Stimulated activated CD4-positive, alpha-beta T cell treated with anti-CD3 and anti-CD28 coated beads, Interleukin-12 subunit alpha, Interleukin-12 subunit beta, amount 100 ng/mL, for 24 hours (primary cell): ENCODE measurements around the gene ASAP2.

Experiments used
- DNase-seq, 2 experiments: peaks; one replicate each; pipeline ENCODE4 v3.0.0-alpha.2; 2020; ENCODE audit warnings: low read depth in 2 of 2

ASAP2 gene

DNA sequence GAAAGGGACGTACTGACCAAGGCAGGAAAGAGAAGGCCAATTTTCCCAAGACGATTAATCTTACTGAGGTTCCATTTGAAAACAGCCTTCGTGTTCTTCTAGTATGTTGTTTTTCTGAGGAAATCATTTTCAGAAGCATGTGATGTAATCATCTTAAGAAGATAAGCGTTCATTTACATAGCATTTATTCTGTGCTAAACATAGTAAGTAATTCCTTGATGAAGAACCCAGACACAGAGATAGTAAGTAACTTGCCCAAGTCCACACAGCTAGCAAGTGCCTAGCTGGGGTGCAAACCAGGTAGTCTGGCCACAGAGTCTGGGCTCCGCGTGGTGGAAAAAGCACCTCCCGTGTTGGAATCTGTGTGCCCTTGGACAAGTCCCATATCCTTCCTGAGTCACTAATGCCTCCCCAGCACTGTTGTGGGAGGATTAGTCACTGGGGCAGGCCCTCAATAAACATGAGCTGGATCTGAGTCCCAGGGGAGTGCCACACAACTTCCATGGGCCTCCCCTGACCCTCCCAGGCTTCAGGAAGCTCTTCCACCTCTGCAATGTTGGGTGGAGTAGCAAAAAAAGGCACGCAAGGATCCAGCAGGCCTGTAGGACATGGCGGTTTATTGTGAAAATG lies 26.9 kb upstream of the ASAP2 start:
- DNase-seq, result no peak

DNA sequence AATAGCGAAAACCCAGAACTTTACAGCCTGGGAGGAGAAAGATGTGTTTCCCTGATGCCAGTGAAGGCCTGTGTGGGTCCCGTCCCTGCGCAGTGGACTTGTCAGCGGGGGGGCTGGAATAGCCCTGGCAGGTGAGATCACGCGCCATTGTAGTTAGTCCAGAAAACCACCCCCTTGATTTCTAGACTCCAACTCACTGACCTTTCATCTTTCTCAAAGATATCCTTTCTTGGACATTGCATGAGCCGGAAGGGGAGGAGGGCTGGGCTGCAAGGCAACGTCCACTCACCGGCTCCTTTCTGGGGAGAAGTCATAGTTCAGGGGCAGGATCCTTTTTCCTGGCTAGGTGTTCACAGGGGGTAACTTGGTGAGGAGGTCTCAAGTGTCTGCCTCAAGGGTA lies 22.3 kb upstream of the ASAP2 start:
- DNase-seq, result no peak

DNA sequence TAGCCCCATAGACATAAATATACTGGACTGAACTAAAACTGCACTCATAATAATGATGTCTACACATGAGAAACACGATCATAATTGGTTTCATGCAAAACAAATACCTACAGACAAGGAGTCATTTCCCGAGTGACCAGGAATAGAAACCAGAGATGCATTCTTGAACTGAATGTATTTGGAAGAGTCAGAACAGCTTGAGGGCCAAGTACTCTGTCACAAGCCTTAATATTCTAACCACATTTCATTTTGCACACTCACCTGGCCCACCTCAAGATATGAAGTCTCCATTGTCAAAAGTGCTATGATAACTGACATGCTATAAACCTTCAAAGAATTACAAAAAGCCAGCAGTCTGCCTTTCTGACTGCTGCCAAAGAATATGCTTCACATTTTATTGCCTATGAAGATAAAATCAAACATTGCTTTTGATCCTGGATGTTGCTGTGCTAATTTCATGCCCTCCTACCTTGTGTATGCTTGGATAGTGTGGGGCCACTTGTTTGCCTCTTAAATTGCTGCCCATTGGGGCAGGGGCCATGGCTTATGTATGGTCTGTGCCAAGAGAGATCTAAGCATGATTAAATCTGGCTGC lies 18.9 kb upstream of the ASAP2 start:
- DNase-seq, result no peak

DNA sequence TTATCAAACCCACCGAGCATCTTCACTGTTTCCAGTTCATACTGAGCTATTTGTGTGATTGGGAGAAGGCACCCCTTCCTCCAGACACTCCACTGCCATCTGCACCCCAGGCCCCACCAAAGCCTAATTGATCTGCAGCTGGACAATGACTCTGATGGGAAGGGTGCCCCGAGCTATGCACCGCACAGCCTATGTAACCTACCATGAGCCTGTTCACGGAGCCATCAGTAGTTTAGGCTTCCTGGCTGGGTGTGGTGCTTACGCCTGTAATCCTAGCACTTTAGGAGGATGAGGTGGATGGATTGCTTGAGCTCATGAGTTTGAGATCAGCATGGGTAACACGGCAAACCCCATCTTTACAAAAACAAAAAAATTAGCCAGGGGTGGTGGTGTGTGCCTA lies 17.8 kb upstream of the ASAP2 start:
- no peak for DNase-seq

DNA sequence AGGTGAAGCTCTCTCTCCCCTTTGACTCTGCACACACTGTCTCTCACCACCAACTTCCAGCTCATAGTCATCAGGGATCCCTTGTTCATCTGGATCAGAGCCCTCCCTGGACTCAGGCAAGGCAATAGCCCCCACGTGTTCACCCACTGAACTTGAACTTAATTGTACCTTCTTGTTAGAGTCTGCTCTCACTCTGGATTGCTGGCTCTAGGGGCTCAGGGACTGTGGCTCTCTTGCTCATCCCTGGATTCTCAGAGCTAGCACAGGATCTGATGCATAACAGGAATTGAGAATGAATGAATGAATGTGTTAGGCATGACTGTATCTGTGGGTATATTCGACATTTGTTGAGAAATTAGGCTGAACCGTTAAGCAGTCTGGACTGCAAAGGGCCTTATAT lies 16.7 kb upstream of the ASAP2 start:
- DNase-seq, result no peak

DNA sequence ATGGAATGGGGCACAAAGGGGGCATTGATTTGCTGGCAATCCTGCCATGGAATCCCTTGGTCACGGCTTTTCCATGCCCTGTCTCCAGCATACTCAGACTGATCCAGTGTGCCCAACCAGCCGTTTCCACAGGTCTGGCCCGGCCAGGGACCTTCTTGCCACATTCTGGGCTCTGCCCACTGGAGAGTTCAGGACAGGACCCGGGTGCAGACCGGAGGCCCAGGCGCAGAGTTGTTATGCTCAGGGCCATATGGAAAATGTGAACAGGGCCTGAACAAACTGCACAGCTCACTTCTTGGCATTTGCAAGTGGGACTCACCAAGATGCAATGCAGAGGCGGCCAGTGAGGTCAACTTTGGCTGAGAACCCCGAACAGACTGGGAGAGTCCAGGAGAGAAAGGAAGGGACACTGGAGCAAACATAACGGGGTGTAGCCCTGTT lies 15.6 kb upstream of the ASAP2 start:
- no peak for DNase-seq

DNA sequence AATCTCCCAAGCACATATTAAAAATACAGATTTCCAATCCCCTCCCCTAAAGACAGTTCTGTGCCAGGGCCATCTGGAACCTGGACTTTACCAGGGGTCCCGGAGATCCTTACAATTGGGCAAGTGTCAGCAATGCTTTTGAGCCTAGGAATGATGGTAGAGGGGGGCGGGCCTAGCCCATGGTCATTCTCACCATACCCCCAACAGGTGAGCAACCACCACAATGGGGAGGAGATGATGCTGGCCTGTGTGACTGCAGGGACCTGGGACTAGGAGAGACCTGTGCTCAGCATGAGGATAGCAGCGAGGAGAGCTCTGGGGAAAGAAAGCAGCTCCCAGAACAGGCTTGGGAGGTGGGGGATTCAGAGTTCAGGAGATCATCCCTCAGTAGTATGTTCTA lies 13.9 kb upstream of the ASAP2 start:
- no peak for DNase-seq

DNA sequence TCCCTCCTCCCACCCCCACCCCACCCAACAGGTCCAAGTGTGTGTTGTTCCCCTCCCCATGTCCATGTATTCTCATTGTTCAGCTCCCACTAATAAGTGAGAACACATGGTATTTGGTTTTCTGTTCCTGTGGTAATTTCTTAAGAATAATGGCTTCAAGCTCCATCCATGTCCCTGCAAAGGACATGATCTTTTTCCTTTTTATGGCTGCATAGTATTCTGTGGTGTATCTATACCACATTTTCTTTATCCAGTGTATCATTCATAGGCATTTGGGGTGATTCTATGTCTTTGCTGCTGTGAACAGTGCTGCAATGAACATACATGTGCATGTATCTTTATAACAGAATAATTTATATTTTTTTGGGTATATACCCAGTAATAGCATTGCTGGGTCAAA lies 12.3 kb upstream of the ASAP2 start:
- DNase-seq, result no peak

DNA sequence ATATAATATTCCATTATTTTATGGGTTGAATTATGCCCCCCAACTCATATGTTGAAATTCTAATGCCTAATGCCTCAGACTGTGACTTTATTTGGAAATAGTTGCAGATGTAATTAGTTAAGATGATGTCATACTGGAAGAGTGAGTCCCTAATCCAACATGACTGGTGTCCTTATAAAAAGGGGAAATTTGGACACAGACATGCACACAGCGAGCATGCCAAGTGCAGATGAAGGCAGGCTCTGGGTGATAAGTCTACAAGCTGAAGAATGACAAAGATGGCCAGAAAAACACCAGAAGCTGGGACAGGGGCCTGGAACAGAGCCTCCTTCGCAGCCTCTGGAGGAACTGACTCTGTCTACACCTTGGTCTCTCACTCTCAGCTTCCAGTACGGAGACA lies 10.0 kb upstream of the ASAP2 start:
- no peak for DNase-seq

DNA sequence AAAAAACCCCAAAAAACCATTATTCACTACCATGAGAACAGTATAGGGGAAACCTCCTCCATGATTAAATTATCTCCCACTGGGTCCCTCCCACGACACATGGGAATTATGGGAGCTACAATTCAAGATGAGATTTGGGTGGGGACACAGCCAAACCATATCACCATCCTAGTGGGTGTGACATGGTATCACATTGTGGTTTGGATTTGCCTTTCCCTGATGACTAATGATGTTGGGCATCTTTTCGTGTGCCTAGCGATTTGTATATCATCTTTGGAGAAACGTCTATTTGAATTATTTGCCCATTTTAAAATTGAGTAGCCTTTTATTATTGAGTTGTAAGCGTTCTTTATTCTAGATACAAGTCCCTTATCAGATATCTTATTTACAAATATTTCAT lies 8.7 kb upstream of the ASAP2 start:
- no peak for DNase-seq

DNA sequence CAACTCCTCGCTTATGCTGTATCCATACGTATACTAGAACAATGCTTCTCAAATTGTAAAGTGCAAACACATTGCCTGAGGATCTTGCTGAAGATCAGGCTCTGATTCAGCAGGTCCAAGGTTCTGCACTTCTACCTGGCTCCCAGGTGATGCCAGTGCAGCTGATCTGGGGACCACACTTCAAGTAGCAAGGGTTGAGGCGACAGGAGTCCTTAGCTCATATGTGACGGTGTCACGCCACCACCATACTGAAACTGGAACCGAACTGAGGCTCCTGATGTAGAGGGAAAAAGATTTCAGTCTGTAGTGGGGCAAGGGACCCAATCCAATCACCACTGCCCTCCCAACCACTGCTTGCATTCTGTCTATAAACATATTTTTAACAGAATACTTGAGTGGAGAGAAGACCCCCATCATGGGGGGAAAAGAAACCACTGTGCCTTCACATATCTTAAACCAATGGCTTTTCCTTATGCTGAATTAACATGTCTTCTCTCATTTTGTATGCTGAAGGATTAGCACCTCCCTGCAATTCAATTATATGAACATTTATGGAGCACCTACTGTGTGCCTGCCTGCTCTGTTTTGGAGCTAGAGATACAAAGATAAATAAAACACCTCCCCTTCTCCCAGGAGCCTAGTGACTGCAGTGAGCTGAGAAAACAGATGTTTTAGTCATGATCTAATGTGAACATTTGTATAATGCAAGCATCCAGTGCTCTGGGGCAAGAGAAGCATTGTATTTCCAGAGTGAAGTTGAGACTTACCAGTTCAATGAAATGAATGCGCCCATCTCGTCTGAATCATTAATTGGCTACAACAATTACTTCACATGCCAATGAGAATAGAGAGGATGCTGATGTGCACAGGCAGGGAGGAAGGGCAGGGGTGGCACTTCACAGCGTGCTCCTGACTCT lies 6.6 kb upstream of the ASAP2 start:
- no peak for DNase-seq

DNA sequence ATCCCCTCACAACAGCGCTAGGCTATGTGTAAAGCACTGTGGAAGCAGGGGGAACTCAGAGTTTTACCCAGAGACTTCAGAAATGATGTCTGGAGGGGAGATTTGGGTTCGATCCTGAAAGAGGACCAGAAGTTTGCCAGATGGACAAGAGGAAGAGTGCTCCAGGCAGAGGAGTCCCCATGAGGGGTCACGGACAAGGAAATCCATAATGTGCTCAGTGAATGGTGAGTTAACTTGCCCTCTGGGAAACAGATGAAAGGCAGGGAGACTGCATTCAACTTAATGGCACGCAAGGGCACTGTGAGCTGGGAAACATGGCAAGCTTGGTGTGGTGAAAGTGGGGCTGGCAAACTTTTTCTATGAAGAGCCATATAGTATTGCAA lies 6.0 kb upstream of the ASAP2 start:
- DNase-seq, result no peak

DNA sequence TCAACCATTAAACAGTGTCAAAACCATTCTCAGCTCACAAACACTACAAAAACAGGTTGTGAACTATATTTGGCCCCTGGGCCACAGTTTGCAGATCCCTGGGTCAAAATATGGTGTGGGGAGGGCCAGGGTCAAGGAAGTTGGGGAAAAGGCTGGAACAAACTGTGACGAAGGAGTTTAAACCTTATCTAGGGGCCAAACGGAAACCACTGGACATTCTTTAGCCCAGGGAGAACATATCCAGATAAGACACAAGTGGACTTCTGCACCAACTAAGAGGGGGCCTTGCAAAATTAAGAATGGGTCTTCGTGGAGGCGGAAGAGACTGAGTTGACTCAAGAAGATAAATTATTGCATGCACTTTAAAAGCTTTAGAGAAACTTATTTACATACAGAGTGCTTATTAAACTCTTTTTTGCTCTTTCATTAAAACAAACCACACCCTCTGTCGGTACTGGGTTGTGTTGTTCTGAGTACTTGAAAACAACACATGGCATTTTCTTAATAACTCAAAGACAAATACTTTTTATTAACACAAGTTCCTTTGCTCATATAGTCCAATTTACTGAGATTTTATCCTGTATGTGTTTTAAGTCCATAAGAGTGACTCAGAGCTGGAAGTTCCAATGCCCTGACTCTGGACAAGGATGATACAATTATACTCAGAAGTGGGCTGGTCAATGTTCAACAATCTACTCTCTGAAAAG lies 5.3 kb upstream of the ASAP2 start:
- DNase-seq, result no peak

DNA sequence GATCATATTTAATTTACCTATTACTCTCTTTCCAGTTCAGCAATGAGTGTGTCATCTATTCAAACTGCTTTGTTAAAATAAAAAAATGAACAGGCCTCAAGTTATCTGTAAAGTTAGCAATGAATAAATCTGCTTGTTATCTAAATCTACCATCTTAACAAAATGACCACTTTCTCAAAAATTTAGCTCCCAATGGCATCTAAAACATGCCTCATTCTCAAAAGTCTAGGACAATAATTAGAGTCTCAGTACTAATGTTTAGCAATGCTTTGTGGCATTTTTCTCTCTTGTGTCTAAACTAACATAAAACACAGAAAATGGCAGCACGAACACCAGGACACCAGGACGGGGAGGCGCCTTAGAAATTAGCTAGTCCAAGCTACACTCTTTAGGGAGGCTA lies 3.6 kb upstream of the ASAP2 start:
- no peak for DNase-seq

DNA sequence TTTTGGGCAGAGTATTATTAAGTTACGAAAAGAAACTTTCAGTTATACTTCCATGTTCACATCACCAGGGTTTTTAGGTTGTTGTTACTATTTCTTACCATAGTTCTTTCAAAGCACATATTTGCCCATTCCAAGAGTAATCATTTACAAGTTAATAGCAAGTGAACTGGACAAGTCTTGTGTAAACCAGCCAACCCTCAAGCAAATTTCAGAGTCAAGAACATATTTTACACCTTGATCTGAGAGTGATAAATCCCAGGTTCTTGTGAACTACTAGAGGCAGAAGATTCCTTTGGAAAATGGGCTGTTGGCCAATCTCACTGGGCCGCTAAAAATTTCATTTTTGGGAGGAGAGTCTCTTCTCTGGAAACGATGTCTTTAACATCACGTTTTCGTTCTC lies 2.7 kb upstream of the ASAP2 start:
- DNase-seq, result no peak

DNA sequence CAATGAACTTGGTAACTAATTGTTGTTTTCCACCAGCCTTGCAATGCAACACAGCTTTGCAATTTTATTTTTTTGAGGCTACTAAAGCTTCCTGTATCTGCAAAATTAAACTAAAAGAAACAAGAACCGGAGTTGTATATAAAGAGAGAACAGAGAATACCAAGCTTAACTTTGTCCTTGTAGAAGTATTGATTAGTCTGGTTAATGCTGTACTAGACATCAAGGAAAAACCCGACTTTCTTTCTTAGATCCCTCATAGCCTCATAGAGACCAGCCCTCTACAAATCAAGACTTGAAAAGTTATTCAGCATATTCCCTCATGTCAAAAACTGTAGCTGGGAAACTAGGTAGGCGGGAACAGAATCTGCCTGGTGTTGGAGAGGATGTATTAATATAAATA lies 1.7 kb upstream of the ASAP2 start:
- DNase-seq, result no peak

DNA sequence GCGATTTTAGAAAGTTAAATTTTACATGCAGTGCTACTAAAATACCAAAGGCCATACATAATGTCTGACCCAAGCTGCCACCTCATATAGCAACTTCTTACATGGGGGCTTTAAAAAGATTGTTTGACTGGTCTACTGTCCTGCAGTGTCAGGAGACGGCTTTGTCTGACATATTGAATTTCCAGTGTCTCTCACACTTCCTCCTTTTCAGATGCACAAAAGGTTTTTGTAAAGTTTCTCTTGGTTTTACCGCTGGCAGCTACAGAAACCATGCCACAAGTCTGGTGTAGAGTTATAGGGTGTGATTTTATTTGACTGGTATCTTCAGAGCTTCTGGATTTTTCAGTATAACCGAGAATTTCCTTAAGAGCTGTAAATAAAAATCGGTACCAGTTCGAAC lies 1.1 kb upstream of the ASAP2 start:
- DNase-seq, result no peak

DNA sequence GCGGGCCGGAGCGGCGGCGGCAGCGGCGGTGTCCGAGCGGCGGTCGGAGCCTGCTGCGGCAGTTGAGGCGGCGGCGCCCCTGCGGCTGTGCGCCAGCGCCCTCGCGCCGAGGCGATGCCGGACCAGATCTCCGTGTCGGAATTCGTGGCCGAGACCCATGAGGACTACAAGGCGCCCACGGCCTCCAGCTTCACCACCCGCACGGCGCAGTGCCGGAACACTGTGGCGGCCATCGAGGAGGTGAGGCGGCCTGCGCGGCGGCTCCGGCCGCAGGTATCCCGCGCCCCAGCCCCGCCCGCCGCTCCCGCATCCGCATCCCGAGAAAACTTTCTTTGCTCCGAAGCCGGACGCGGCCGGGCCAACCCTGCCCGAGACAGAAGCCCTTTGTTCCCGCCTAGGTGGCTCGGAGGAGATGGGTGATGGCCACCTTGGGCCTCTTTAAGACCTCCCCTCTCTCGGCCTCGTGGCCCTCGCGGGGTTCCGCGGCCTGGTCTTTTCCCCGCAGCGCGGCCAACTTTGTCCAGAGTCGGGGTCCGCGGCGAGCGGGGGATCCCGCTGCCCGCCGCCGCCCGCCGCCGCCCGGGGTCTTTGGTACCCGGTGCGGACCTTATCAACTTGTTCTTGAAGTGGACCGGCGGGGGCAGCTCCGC lies 504 bp downstream of the ASAP2 start:
- DNase-seq, result no peak

DNA sequence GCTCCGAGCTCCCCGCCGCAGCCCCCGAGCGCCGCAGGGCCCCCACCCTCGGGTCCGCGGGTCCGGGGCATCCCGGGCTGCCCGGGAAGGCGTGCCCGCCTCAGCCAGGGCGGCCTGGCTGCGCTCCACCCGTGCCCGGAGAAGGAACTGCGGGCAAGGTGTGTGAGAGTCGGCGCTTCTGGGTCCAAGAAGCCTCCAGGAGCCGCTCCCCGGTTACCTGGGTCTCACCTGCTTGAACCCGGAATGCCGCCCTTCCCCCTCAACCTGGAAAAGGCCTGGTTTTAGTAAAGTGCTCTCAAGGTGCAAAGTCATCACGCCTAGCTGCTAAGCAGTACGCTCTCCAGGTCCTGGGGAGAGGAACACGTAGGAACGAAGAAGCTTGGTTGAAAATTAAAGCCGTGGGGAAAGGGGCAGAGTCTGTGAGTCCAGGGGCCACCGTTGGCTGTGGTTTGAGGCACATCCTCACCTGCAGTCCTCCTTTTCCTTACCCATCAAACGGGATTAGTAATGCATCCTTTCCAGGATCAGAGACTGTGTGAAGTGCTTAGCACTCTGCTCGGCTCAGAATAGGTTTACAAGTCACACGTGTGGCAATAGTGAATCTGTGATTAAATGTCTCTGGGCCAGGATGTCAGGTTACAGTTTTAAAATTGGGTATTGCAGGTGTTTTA lies 1.2 kb downstream of the ASAP2 start:
- no peak for DNase-seq

DNA sequence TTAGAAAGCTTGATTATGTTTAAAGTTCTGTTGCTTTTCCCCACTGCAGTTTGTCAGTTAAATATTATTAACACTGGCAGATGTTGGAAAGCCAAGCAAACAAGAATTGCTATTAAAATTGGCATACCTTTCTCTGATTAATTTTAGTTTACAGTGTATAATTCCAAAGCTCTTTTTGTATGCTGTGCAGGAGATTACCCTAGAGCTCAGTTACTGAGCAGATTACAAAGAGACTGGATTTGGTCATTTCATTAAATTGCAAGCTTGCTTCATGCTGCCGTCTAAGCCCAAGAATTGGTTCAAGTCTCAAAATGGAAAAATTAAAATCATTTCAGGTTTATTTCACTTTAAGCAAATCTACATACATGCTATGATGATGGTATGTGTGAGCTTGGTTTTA lies 2.3 kb downstream of the ASAP2 start:
- DNase-seq, result no peak

DNA sequence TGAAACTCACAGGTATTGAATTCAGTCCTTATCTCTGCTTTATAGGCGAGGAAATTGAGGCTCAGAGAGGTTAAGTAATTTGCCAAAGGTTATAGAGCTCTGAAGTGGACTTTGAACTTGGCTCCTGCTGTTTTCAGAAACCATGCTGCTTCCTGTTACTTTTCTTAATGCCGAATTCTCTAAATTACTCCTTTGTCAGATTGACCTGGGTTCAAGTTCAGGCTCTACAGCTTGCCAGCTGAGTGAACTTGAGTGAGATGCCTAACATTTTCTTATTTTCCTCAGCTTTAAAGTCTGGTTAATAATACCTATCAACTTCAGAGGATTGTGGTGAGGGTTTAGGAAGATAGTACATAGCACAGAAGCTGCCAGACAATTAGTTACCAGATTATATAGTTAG lies 3.4 kb downstream of the ASAP2 start:
- no peak for DNase-seq
